Loucy (cell line): ENCODE data around the gene CBX2.

Experiments
- H2AFZ ChIP-seq: fragments of 200-600 bp; sonication (generic); 2 replicates; pipeline ENCODE4 v1.6.0; 2016; ENCODE audit warnings: antibody characterized with exemption, mild to moderate bottlenecking, low read length, moderate library complexity
- H3F3A ChIP-seq: fragments of 200-600 bp; 2 replicates; pipeline ENCODE4 v1.6.0; 2016; ENCODE audit warnings: antibody characterized with exemption, low read depth, mild to moderate bottlenecking
- H3K27me3 ChIP-seq: fragments of 200-600 bp; sonication (generic); 2 replicates; pipeline ENCODE4 v1.6.1; 2014; ENCODE audit warnings: low read length, mild to moderate bottlenecking; ENCODE audit not compliant: insufficient read depth, poor library complexity, severe bottlenecking
- H3K36me3 ChIP-seq: fragments of 200-600 bp; sonication (generic); 2 replicates; pipeline ENCODE4 v1.6.1; 2016; ENCODE audit warnings: low read length; ENCODE audit not compliant: insufficient read depth
- H3K4me1 ChIP-seq: fragments of 200-600 bp; sonication (generic); 2 replicates; pipeline ENCODE4 v1.5.1; 2014; ENCODE audit warnings: low read length, mild to moderate bottlenecking; ENCODE audit not compliant: insufficient read depth, poor library complexity, severe bottlenecking
- H3K4me2 ChIP-seq: fragments of 200-600 bp; sonication (generic); 2 replicates; pipeline ENCODE4 v1.6.0; 2014; ENCODE audit warnings: antibody characterized with exemption, low read length, low read depth, mild to moderate bottlenecking; ENCODE audit not compliant: poor library complexity, severe bottlenecking
- H3K4me3 ChIP-seq: fragments of 200-600 bp; sonication (generic); 2 replicates; pipeline ENCODE4 v1.5.1; 2014; ENCODE audit warnings: low read length, mild to moderate bottlenecking, mixed read lengths; ENCODE audit not compliant: poor library complexity, severe bottlenecking
- H3K79me2 ChIP-seq: fragments of 200-600 bp; sonication (generic); 2 replicates; pipeline ENCODE4 v1.6.1; 2014; ENCODE audit warnings: low read length; ENCODE audit not compliant: insufficient read depth
- H3K9ac ChIP-seq: fragments of 200-600 bp; sonication (generic); 2 replicates; pipeline ENCODE4 v1.6.0; 2014; ENCODE audit warnings: mild to moderate bottlenecking, low read depth, low read length, moderate library complexity; ENCODE audit not compliant: poor library complexity, severe bottlenecking
- H3K9me2 ChIP-seq: fragments of 200-600 bp; sonication (generic); replicated peaks from 2 replicates; pipeline ENCODE4 v1.6.1; 2016; ENCODE audit warnings: low read depth, low read length, mixed read lengths
- H3K9me3 ChIP-seq: fragments of 200-600 bp; sonication (generic); 2 replicates; pipeline ENCODE4 v1.6.1; 2014; ENCODE audit warnings: mild to moderate bottlenecking, antibody characterized with exemption, low read length, low read depth; ENCODE audit not compliant: insufficient read depth
- H4K20me1 ChIP-seq: fragments of 200-600 bp; sonication (generic); 2 replicates; pipeline ENCODE4 v1.6.0; 2014; ENCODE audit warnings: antibody characterized with exemption, low read length, mild to moderate bottlenecking; ENCODE audit not compliant: insufficient read depth, poor library complexity, severe bottlenecking
- CTCF ChIP-seq: fragments of 200-600 bp; sonication (generic); conservative IDR thresholded peaks from 2 replicates; pipeline ENCODE4 v1.5.1; 2014; ENCODE audit warnings: mild to moderate bottlenecking, antibody characterized with exemption, low read length
- EZH2phosphoT487 ChIP-seq: fragments of 200-600 bp; IDR thresholded peaks from 2 replicates; pipeline ENCODE4 v1.6.1; 2018; ENCODE audit warnings: antibody characterized with exemption, mild to moderate bottlenecking, moderate library complexity, borderline replicate concordance

The CBX2 gene

GRCh38 chr17:79741401-79741750, 36.6 kb upstream of the CBX2 start:
- no peak for TF ChIP-seq CTCF
- TF ChIP-seq EZH2phosphoT487, result no peak
- no peaks in the 10 kb centered on the region for H4K20me1 ChIP-seq
- peak overlapping the region; percentile 92 for H2AFZ ChIP-seq
- H3K36me3 ChIP-seq, result no peaks in the 10 kb centered on the region
- H3K9me3 ChIP-seq, result no peaks in the 10 kb centered on the region
- H3K4me1 ChIP-seq, result peaks cover 6% of the 10 kb centered on the region
- no peaks in the 10 kb centered on the region for H3F3A ChIP-seq
- H3K9me2 ChIP-seq, result no peaks in the 10 kb centered on the region
- no peaks in the 10 kb centered on the region for H3K79me2 ChIP-seq
- H3K4me2 ChIP-seq, result peak overlapping the region; percentile 81
- H3K27me3 ChIP-seq, result no peaks in the 10 kb centered on the region
- H3K4me3 ChIP-seq, result peak overlapping the region; percentile 67
- peak overlapping the region; percentile 28 for H3K9ac ChIP-seq

DNA sequence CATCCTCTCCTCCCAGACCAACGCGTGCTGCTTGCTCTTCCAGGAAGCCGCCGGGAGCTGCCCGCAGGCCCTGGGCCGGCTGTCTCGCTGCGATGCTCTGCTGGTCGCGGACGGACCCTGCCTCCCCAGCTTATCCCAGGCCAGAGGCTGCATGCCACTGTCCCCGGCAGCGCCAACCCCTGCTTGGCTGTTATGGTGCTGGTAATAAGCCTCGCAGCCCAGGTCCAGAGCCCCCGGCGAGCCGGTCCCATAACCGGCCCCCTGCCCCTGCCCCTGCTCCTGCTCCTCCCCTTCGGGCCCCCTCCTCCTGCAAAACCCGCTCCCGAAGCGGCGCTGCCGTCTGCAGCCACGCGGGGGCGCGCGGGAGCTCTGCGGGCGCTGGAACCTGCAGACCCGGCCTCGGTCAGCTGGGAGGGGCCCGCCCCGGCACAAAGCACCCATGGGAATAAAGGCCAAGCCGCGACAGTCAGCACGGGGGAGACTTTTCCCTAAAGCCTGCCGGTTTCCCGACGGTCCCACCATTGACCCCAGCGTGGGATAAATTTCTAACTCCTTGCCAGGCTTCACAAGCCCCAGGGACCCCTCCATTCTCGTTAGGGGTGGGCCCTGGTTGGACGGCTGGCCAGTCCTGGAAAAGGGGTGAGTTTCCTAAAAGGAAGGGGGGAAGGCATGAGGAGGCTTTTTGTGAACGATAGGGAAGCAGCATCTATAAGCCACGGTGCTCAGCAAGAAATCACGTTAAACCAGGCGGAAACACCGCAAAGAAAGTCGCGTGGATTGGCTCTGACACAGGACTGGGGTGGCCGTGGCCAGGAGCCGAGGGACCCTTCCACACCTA, 36.0 kb upstream of the CBX2 start:
- H2AFZ ChIP-seq, result peak overlapping the region; percentile 92
- TF ChIP-seq EZH2phosphoT487 (no peak), CTCF (peak; percentile 90)
- H3K9me2 ChIP-seq, result no peaks in the 10 kb centered on the region
- H3K27me3 ChIP-seq, result no peaks in the 10 kb centered on the region
- no peaks in the 10 kb centered on the region for H3K79me2 ChIP-seq
- no peaks in the 10 kb centered on the region for H3K36me3 ChIP-seq
- H3F3A ChIP-seq, result no peaks in the 10 kb centered on the region
- peaks cover 7% of the 10 kb centered on the region for H3K4me1 ChIP-seq
- peak overlapping the region; percentile 67 for H3K4me3 ChIP-seq
- H3K4me2 ChIP-seq, result peak overlapping the region; percentile 81
- peak overlapping the region; percentile 50 for H3K9ac ChIP-seq
- no peaks in the 10 kb centered on the region for H3K9me3 ChIP-seq
- H4K20me1 ChIP-seq, result no peaks in the 10 kb centered on the region

DNA sequence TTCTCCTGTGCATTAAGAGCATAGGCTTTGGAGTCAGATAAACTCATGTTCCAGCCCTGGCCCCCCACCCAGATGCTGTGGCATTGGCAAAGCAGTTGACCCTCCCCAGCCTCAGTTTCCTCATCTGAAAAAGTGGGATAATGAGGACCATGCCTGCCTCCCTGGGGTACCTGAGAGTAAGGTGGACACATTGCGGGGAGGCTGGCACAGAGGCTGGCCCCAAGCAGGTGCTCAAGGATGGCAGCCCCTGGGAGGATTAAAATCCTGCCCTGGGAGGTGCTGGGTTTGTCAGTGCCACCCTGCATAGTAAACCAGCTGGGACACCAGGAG, 35.4 kb upstream of the CBX2 start:
- peaks cover 7% of the 10 kb centered on the region for H3K4me1 ChIP-seq
- H2AFZ ChIP-seq, result no peak overlapping the region
- no peaks in the 10 kb centered on the region for H3K36me3 ChIP-seq
- peak overlapping the region; percentile 50 for H3K9ac ChIP-seq
- H4K20me1 ChIP-seq, result no peaks in the 10 kb centered on the region
- H3K4me3 ChIP-seq, result no peak overlapping the region
- no peaks in the 10 kb centered on the region for H3K9me3 ChIP-seq
- peak overlapping the region; percentile 81 for H3K4me2 ChIP-seq
- no peaks in the 10 kb centered on the region for H3K9me2 ChIP-seq
- no peaks in the 10 kb centered on the region for H3K27me3 ChIP-seq
- no peaks in the 10 kb centered on the region for H3F3A ChIP-seq
- no peaks in the 10 kb centered on the region for H3K79me2 ChIP-seq
- no peak for TF ChIP-seq CTCF
- TF ChIP-seq EZH2phosphoT487, result no peak
